Stimulated activated CD8-positive, alpha-beta memory T cell treated with anti-CD3 and anti-CD28 coated beads, Interleukin-12 subunit alpha, Interleukin-12 subunit beta, amount 100 ng/mL, for 4 hours (primary cell): ENCODE results near the gene TAS2R41.
"Not testable (repeated sequence)": the region's sequence is repeated elsewhere in the genome, so short reads cannot be mapped to it uniquely, and the experiment has no call there.

Experiments used
- DNase-seq: peaks from one replicate; pipeline ENCODE4 v3.0.0-alpha.2; 2020; ENCODE audit warnings: low read depth

TAS2R41 gene

DNA sequence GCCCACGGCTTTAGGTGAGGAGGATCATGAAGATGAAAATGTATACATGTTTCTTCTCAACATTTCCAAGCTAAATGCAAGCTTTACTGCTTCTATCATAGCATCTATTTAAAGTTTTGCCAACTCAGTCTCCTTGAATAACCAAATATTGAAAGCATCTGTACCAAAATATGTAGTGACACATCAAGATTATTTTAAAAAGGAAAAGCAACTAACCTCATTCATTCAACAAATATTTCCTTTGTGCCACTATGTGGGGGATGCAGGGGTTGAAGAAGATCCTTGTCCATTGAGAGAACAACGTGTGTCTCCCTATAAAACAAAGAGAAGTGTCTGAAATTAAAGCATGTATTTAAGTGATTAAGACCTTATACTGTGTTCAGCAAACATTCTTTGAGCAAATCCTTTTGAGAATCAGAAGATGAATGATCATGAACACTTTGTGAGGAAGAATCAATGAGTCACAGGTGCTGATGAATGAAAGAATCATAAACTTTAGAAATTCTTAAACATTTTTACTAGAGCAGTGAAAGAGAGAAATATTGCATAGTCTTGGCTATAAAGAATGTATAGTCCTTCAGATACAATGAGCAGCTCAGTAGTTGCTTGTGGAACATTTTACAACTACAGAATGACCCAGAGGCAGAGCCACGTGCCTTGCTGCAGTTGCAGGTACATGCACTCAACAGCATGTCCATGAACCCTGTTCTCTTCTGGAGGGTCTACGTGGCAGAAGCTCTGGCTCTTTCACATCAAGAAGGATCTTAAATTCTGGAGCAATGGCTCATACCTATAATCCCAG, 20.5 kb upstream of the TAS2R41 start:
- no peak for DNase-seq

DNA sequence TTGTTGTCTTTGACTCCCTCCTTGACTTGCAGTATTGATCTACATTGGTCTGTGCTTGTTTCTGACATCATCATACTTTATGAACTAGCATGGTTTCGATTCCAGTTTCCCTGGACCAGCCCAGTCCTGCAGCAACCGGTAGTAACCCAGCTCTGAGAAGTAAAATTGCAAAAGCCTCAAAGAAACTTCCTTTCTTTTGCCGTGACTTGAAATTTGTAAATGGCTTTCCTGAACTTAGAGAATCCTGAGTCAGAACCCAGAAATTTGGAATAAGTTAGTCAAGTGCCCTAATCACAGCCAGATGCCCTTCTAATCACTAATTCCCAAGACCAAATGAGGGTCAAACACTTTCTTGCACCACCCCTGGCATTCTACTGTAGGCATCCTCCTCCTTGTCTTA, 19.4 kb upstream of the TAS2R41 start:
- no peak for DNase-seq

DNA sequence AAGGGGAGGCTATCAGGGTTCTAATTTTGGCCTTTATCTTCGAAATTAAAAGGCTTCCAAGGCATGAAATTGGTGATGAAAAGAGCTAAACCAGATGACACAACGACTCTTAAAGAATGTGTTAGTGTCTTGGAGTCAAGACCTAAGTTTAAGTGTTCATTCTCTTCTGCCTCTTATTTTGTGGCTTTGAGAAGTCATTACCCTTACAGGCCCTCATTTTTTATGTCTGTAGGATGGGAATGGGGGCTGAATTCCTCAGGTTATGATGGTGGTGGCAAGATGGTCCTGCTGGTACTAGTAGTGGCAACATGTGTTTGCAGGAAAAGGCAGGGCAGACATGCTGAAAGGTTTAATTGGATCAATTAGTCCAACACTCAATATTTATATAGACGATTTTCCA, 19.0 kb upstream of the TAS2R41 start:
- no peak for DNase-seq

DNA sequence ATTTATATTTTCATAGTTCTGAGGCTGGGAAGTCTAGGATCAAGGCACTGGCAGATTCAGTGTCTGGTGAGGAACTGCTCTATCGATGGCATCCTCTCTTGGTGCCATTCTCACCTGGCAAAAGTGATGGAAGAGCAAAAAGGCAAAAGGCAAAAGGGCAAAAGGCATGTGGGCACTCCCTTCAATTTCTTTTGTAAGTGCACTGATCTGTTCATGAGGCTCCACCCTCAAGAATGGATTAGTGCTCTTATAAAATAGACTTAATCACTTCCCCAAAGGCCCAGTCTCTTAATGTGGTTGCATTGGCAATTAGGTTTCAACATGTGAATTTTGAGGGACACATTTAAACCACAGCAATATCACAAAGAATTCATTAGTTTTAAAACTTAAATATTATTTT, 18.3 kb upstream of the TAS2R41 start:
- DNase-seq, result no peak

DNA sequence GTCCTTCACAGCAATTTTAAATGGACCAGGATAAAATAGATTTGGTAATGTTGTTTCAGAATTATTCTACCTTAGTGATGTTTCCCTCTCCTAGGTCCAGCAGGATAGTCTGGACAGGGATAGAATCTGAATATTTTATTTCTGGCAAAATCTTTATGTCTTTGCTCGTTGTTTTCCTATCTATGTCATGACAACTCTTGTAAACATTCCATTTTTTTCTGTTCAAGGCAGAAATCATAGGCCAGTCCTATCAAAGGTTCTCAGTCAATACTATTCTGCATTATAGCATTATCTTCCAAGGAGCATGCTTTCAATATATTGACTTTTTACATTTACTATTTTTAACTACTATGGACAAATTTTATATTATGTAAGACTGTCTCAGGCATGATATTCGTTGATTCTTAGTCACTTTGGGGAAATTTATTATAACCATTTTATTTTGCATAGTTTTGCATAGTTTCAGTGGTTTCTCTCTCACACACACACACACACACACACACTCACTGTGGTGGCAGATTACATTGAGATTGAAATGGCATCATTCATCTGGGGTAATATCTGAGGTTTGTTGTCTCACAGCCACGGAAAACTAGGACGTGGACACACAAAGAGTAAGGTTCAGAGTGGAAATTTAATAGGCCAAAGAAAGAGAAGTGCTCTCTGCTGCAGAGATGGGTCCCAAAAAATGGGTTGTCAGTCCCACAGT, 17.2 kb upstream of the TAS2R41 start:
- DNase-seq, result no peak

DNA sequence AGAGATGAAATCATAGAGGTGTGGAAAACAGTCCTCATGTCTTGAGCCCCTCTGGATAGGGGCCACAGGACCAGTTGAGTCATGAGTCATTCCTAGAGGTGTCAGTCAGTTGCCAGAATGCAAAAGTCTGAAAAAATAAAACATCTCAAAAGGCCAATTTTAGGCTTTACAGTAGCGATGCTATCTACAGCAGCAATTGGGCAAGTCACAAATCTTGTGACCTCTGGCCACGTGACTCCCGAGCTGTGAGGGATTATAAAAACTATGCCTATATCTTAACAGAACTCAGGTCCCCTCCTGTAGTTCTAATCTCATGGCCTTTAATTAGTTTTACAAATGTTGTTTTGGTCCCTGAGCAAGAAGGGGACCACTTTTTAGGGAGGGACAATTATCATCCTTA, 15.6 kb upstream of the TAS2R41 start:
- DNase-seq, result no peak

DNA sequence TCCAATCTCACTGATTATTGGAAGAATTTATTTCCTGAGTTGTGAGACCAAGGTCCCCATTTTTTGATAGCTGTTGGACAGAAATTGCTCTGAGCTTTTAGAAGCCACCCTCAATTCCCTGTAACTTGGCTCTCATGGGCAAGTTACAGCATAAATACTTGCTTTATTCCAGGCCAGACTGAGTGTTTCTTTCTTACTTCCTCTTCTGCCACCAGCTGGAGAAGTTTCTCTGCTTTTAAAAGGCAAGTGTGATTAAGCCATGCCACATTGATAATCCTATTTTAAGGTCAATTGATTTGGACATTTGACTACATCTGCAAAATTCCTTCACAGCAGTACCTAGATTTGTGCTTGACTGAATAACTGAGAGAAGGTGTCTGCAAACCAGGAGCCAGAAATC, 14.1 kb upstream of the TAS2R41 start:
- no peak for DNase-seq

DNA sequence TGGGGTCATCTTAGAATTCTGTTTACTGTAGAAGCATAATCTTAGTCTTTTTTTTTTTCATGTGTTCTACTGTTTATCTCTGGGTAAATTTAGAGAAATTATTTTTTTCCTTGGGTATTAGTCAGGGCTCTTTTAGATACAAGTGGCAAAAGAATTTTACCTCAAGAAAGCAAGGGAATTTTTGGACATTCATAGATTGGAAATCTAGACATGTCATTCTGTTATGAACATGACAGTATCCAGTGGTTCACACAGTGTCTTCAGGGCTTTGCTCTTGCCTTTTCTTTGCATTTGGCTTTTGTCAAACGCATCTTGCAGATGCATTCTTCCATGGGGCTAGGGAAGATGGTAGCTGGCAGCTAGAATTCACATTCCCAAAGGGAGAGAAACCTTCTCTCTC, 13.7 kb upstream of the TAS2R41 start:
- no peak for DNase-seq

DNA sequence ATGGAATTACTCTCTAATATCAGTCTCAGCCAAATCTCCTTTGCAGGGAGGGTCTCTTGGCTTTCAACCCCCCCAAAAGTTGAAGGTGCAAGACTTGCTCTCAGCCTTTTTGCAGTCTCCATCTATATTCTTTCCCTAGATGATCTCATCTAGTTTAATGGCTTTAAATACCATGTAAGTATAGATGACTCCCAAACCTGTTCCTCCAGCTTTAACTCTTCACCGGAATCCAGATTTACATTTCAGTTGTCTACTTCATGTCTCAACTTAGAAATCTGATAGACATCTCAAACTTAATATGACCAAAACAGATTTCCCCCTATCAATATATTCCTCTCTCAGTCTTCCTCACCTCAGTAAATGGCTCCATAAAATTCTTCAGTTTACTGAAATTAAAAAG, 9.9 kb upstream of the TAS2R41 start:
- no peak for DNase-seq

DNA sequence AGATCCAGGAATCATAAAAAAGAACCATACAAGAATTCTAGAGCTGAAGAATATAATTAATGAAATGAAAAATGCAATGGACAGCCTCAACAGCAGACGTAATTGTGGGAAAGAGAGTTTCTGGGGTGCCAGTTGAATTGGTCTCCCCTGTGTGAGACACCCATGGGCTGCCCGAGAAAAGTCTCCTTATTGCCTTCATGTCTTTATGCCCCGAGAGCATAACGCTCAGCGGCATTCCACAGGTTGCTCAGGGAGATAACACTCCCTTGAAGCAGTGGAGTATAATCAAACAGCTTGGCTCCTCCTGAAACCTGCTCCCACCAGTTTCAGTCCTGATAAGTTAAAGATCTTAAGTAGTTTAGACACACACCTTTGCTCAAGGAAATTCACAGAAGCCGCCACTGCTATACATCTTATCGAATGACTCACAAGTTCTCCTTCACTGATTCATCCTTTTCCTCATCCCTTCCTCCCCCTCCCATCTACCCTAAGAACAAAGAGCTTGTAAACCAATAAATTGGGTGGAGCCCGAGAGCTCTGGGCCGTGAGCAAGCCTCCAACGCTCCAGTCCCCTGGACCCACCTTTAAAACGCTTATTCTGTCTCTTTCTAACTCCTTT, 5.5 kb upstream of the TAS2R41 start:
- DNase-seq, result not testable (repeated sequence)

DNA sequence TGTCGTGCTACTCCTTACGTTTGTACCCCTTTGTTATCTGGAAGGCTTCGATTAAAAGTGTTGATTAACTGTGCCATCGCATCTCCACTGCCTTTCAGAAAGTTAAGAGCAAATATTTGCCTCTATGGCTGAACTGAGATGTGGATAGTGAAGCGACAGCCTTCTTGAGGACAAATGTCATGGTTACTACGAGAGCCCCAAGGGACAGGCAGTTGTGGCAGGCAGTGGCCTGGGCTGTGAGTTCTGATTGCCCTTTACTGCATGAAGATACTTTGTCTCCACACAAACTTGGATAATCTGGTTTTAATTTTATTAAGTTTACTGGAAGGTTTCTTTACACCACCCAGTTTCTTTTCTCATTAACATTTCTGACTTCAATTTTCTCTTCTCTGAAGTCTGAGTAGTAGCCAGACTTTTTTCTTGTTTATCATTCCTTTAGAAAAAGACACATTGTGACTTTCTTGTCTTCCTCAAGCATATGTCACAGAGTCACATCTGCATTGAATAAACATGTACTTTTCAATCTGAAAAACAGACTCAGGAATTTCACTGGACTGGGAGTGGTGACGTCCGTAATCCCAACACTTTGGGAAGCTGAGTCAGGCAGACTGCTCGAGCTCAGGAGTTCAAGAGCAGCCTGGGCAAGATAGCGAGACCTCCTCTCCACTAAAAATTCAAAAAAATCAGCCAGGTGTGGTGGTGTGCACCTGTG, 1.5 kb downstream of the TAS2R41 start:
- no peak for DNase-seq

DNA sequence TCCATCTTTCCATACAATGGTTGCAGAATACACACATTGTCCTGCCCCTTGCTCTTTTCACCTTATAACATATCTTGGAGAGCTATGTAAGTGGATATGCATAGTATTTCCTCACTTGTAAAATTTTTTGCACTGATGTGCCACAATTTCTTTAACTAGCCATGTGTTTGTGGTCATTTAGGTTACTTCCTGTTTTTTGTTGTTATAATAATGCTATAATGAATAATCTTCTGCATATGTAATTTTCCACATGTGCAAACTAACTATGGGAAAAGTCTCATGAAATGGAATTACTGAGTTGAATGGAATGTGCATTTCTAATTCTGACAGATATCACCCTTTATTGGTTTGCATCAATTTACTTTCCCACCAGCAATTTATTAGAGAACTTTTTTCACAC, 2.8 kb downstream of the TAS2R41 start:
- no peak for DNase-seq

DNA sequence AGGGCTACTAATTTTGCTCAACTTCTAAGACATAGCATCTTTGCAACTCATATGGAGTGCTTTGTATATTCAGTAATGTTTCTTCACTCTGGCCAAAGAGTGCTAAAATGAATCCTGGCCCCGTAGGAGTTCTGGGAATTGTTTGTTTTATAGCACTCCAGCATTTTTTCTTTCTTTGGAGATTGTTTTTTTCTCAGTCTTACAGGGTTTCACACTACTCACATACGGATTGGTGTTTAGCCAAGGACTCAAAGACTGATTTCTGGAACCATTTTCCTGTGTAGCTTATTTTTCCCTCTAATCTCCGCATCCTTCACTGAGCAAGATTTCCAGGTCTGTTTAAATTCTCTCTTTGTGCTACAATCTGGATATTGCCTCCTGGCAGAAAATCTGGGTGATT, 6.4 kb downstream of the TAS2R41 start:
- DNase-seq, result no peak

DNA sequence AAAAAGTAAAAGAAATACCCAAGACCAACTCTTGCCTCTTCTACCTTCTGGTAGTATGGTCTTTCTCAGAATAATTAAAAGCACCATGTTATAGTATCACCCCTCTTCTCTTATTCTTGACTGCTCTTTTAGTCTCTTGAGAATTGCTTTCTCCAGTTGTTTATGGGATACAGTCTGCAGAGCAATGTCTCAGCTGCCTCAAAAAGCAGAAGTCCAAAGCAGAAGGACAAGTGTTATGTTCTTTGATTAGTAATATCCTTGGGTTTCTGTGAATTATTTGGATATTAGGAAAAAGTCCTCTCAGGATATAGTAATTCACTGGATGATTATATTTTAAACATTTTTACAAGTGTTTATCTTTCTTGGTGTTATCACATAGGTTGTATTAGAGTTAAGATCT, 7.4 kb downstream of the TAS2R41 start:
- DNase-seq, result no peak

DNA sequence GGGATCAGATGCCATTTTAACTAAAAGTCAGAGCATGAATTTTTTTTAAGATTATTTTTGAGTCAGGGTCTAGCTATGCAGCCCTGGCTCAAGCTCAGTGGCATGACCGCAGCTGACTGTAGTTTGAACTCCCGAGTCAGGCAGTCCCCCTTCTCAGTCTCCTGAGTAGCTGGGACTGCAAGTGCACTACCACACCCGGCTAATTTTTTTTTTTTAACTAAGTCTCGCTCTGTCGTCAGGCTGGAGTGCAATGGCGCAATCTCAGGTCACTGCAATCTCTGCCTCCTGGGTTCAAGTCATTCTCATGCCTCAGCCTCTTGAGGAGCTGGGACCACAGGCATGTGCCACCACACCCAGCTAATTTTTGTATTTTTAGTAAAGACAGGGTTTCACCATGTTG, 7.8 kb downstream of the TAS2R41 start:
- no peak for DNase-seq

DNA sequence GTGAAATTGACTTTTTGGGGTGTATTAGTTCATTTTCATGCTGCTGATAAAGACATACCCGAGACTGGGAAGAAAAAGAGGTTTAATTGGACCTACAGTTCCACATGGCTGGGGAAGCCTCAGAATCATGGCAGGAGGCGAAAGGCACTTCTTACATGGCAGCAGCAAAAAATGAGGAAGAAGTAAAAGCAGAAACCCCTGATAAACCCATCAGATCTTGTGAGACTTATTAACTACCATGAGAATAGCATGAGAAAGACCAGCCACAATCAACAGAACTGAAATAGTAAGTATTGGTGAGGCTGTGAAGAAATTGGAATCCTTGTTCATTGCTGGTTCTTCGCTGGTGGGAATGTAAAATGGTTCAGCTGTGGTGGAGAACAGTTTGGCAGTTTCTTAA, 8.6 kb downstream of the TAS2R41 start:
- DNase-seq, result not testable (repeated sequence)

DNA sequence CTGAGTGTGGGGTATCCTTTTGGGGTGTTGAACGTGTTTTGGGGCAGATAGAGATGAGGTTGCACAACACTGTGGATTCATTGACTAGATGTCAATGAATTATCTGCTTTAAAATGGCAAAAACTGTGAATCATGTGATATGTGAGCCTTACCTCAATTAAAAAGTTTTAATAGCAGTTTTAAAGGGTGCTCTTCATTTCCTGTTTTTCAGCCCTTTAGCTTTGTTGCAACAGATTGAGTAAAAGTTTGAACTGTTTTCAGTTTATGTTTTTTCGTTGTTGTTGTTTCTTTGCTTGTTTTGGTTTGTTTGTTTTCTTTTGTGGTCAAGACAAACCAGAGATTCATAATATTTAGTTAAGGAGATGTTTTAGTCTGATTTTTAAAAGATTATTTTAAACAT, 9.4 kb downstream of the TAS2R41 start:
- no peak for DNase-seq

DNA sequence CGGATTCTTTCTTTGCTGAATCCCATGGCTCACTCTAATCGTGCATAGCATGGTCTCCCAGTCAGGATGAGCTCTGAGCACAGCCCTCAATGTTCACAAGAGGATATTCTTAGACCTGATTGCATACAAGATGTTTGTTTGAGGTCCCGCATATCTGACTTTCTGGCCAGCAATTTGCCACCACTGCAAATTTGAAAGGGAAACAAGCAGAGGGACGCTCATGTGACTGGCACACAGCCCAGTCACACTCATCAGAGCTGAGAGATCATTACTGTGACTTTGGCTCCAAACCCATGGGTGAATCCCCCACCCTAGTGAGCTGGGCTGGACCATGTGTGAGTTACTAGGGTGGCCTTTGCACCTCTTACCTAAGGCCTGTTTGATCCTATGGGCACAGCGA, 9.9 kb downstream of the TAS2R41 start:
- no peak for DNase-seq

DNA sequence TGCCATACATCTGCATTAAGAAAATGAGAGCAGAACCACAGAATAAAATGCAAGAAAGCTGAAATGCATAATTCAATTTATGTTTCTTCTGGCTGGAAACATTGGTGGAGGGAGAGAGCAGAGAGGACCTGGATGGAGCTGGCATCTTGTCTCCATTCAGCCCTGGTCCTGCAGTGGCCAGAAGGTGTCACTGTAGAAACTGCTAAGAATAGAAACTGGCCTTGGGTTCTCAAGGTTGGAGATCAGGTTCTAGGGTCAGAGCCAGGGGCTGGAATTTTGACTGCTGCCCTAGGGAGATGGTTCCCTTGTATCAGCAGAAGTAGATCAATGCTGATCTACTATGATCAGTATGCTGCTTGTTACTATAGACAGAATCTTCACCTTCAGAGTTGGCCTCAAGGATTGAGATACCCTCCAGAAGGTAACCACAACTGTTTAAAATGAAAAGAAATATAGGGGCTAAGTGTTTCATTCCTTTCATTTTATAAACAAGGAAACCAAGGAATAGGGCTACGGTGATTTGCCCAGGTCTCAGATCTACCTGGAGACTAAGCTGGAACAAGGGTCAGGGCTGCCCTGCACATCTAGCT, 13.1 kb downstream of the TAS2R41 start:
- DNase-seq, result no peak

DNA sequence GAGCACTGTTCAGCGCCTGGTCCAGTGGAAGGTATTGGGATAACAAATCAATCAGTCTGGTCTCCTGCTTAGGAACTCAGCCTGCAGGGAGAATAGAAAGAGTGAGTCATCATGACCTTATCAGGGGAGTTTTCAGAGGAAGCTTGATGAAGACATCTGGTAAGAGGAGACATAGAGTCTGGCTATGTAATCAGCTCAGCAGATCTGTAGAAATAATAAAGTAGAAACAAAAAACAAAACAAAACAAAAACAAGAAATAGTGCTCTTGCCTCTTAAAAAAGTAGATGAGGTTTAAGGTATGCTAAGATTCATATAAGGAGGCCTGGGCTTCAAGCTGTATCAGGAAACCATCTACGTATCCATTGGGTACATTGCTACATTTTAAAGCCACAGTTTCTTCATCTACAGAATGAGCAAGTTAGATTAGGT, 14.4 kb downstream of the TAS2R41 start:
- no peak for DNase-seq

DNA sequence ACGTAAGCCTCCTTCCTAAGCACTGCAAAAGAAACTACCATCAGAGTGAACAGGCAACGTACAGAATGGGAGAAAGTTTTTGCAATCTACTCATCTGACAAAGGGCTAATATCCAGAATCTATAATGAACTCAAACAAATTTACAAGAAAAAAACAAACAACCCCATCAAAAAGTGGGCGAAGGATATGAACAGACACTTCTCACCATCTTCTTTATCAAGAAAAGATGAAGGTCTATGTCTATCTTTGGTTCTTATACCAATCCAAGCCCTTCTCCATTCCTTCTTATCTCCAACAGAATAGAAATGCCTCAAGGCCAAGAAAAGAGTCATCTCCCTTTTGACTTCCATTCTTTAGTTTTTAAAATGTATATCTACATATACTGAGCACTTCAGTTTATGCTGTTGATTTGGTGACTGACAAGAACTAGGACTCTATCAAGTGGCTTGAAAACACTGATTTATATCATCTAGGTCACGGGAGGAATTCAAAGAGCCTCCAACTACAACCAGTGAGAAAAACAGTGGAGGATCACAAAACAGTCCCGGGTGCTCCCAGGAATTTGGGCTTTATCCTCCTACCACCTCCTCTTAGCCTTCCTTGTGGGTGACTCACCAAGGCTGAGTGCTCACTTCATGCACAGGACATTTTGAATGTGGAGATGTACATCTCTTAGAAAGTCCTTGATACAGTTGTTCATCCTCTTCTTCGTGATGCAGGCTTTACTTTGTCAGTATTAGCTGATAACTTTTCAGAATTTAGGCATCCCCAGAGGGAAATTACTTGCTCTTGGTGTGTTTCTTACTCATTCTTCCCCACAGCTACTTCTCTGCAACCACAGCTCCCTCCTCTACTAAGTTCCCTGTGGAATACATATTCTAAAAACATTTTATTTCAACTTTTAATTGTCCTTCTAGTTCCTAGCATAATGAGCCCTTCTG, 15.4 kb downstream of the TAS2R41 start:
- no peak for DNase-seq
